Liver (tissue), 9 donors: ENCODE measurements around the gene CCNL1. TPM values are rescaled to one million over a fixed set of nuclear protein-coding genes. Genes with fewer than 3 reads are reported as not detected.

ENCODE experiments used
- DNase-seq: peaks from one replicate; pipeline ENCODE4 v3.0.0-alpha.2; 2017; ENCODE audit warnings: low spot score
- H3K27ac ChIP-seq, 2 donors: one replicate each; pipeline ENCODE4 v1.7.0; 2013; ENCODE audit warnings: inconsistent platforms in 2 of 2, low read length in 2 of 2, control low read depth in 1 of 2, low read depth in 1 of 2, mild to moderate bottlenecking in 1 of 2
- H3K27me3 ChIP-seq, 4 donors: one replicate each; pipeline versions ENCODE4 v1.6.1 to v1.7.0; 2013; ENCODE audit warnings: low read length in 3 of 4, inconsistent platforms in 1 of 4, mild to moderate bottlenecking in 1 of 4, moderate library complexity in 1 of 4; ENCODE audit not compliant: control insufficient read depth in 4 of 4, insufficient read depth in 4 of 4
- H3K36me3 ChIP-seq, 4 donors: one replicate each; pipeline versions ENCODE4 v1.6.1 to v1.7.0; 2013; ENCODE audit warnings: low read length in 3 of 4, mild to moderate bottlenecking in 3 of 4, low read depth in 1 of 4, moderate library complexity in 1 of 4; ENCODE audit not compliant: control insufficient read depth in 4 of 4, insufficient read depth in 3 of 4
- H3K4me1 ChIP-seq, 4 donors: one replicate each; pipeline versions ENCODE4 v1.6.1 to v1.7.0; 2013; ENCODE audit warnings: low read length in 3 of 4, mild to moderate bottlenecking in 3 of 4, moderate library complexity in 1 of 4; ENCODE audit not compliant: control insufficient read depth in 4 of 4, insufficient read depth in 4 of 4
- H3K4me3 ChIP-seq, 3 donors: one replicate each; pipeline versions ENCODE4 v1.6.1 to v1.7.0; 2013; ENCODE audit warnings: low read length in 3 of 3, control low read depth in 1 of 3, low read depth in 1 of 3, mild to moderate bottlenecking in 1 of 3
- H3K9ac ChIP-seq, 2 donors: one replicate each; pipeline ENCODE4 v1.7.0; 2013; ENCODE audit warnings: low read length in 2 of 2, mild to moderate bottlenecking in 2 of 2, moderate library complexity in 2 of 2, control low read depth in 1 of 2, low read depth in 1 of 2
- H3K9me3 ChIP-seq, 4 donors: one replicate each; pipeline versions ENCODE4 v1.6.1 to v1.7.0; 2013; ENCODE audit warnings: low read length in 3 of 4; ENCODE audit not compliant: control insufficient read depth in 4 of 4
- ATF3 ChIP-seq: IDR thresholded peaks from 2 replicates; pipeline ENCODE4 v1.6.1; 2016; ENCODE audit warnings: antibody characterized with exemption
- CTCF ChIP-seq: fragments of 150-350 bp; IDR thresholded peaks from 2 replicates; pipeline ENCODE4 v1.5.1; 2017; ENCODE audit warnings: improper control_type of control experiment, low read depth, low read length; ENCODE audit not compliant: missing input control
- FOXA1 ChIP-seq: IDR thresholded peaks from 2 replicates; pipeline ENCODE4 v1.6.1; 2016; ENCODE audit warnings: antibody characterized with exemption
- GABPA ChIP-seq, 2 donors: IDR thresholded peaks in 1 of 2; conservative IDR thresholded peaks in 1 of 2; 2 replicates each; pipeline ENCODE4 v1.6.1; 2016; ENCODE audit warnings: antibody characterized with exemption in 2 of 2, mild to moderate bottlenecking in 1 of 2, moderate library complexity in 1 of 2
- HNF4A ChIP-seq, 2 donors: conservative IDR thresholded peaks; 2 replicates each; pipeline ENCODE4 v1.6.1; 2016; ENCODE audit warnings: antibody characterized with exemption in 2 of 2, mild to moderate bottlenecking in 2 of 2
- HNF4G ChIP-seq: IDR thresholded peaks from 2 replicates; pipeline ENCODE4 v1.6.1; 2016; ENCODE audit warnings: antibody characterized with exemption
- JUND ChIP-seq, 2 donors: IDR thresholded peaks; 2 replicates each; pipeline ENCODE4 v1.6.1; 2016; ENCODE audit warnings: antibody characterized with exemption in 2 of 2
- MAX ChIP-seq: IDR thresholded peaks from 2 replicates; pipeline ENCODE4 v1.6.1; 2016; ENCODE audit warnings: antibody characterized with exemption
- NR2F2 ChIP-seq: IDR thresholded peaks from 2 replicates; pipeline ENCODE4 v1.6.1; 2016; ENCODE audit warnings: antibody characterized with exemption
- RAD21 ChIP-seq, 2 donors: IDR thresholded peaks; 2 replicates each; pipeline ENCODE4 v1.6.1; 2016; ENCODE audit warnings: antibody characterized with exemption in 2 of 2, mild to moderate bottlenecking in 2 of 2
- RXRA ChIP-seq, 2 donors: IDR thresholded peaks; 2 replicates each; pipeline ENCODE4 v1.6.1; 2017 to 2018; ENCODE audit warnings: antibody characterized with exemption in 2 of 2, mild to moderate bottlenecking in 1 of 2
- SP1 ChIP-seq: IDR thresholded peaks from 2 replicates; pipeline ENCODE4 v1.6.1; 2018; ENCODE audit warnings: antibody characterized with exemption, mild to moderate bottlenecking
- TAF1 ChIP-seq: conservative IDR thresholded peaks from 2 replicates; pipeline ENCODE4 v1.6.1; 2016; ENCODE audit warnings: antibody characterized with exemption, mild to moderate bottlenecking
- YY1 ChIP-seq: IDR thresholded peaks from 2 replicates; pipeline ENCODE4 v1.6.1; 2016; ENCODE audit warnings: antibody characterized with exemption, mild to moderate bottlenecking
- WGBS: extraction: QIAGEN DNeasy Blood & Tissue Kit; methylation state at CpG from one replicate; pipeline ENCODE4 v1.1.7; 2013; 5-methylcytosine and 5-hydroxymethylcytosine counted together
- polyA plus RNA-seq, 2 donors: library from polyadenylated mRNA; stranded (reverse) in 1 of 2; unstranded in 1 of 2; fragments of 200-250 nt in 1 of 2; fragments of >200 nt in 1 of 2; fragmentation: Nextera tagmentation in 1 of 2; extraction: Ambion mirVana in 1 of 2; gene quantifications; one replicate each; pipeline versions ENCODE4 v1.2.1 to v1.2.3, GENCODE V29; 2013 to 2015
- total RNA-seq, 2 donors: library from RNA; depleted of rRNA; stranded (reverse); fragments of >200 nt; gene quantifications; one replicate each; pipeline ENCODE4 v1.2.3, GENCODE V29; 2014
- TF ChIP-seq, protein P1 (sequence below): IDR thresholded peaks from 2 replicates; pipeline ENCODE4 v1.6.1; 2016; ENCODE audit warnings: antibody characterized with exemption
- donor health status: healthy.
- donor health status: healthy.
- donor health status: healthy.
- donor health status: healthy.
- donor health status: healthy.

Gene CCNL1
- total and polyA plus RNA-seq, 4 donors, result 22.7 to 163 (median 95.0) TPM

DNA sequence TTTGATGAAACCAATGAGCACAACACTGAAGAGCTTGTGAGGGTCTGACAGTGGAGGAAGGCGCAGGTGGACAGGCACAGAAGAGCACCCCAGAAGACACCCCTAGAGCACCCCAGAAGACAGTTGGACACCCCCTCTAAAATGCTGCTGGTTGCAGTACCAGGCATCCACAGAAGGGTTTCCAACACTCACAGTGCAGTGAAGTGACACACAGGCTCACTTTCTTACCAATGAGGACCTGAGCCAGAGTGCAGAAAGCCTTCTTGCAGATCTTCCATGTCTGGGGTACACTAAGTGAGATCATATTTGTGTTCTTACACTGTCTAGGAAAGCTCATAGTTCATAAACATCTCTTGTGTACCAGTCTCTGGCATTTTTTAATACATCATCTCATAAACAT is 27.6 kb downstream of the CCNL1 start:
- Histone ChIP-seq H3K9me3 (no peaks in the 10 kb centered on the region), H3K4me1 (peaks cover 27 to 60% (median 47%) of the 10 kb centered on the region in 4 donors), H3K27me3 (no peaks in the 10 kb centered on the region), H3K36me3 (no peaks in the 10 kb centered on the region), H3K9ac (no peak overlapping the region), H3K4me3 (no peak overlapping the region), H3K27ac (peak overlapping the region in 1 of 2 donors; percentile 8)
- 96% methylated on average over 1 of the region's 1 CpG for WGBS
- DNase-seq, result no peak
- no peak for TF ChIP-seq FOXA1
- no peak for TF ChIP-seq MAX
- TF ChIP-seq HNF4G, result no peak
- TF ChIP-seq CTCF, result no peak

GRCh38 chr3:157131861-157132260 is 28.1 kb downstream of the CCNL1 start:
- DNase-seq, result no peak
- no peak overlapping the region for H3K9ac ChIP-seq
- 70% methylated on average over 5 of the region's 5 CpGs for WGBS

More at GRCh38 chr3:157131861-157132260, 28.1 kb downstream of the CCNL1 start:
- TF ChIP-seq JUND (IDR thresholded peaks at IDR 0.05) (no peak), GABPA (IDR thresholded peaks at IDR 0.05 in 1 of 2, conservative IDR thresholded peaks at IDR 0.05 in 1 of 2) (no peak), ATF3 (no peak), SP1 (no peak), FOXA1 (no peak), YY1 (no peak), NR2F2 (no peak), MAX (no peak), RXRA (IDR thresholded peaks at IDR 0.05) (no peak), HNF4A (conservative IDR thresholded peaks at IDR 0.05) (no peak), RAD21 (IDR thresholded peaks at IDR 0.05) (no peak), CTCF (no peak), TAF1 (no peak)
- TF ChIP-seq, protein P1, sequence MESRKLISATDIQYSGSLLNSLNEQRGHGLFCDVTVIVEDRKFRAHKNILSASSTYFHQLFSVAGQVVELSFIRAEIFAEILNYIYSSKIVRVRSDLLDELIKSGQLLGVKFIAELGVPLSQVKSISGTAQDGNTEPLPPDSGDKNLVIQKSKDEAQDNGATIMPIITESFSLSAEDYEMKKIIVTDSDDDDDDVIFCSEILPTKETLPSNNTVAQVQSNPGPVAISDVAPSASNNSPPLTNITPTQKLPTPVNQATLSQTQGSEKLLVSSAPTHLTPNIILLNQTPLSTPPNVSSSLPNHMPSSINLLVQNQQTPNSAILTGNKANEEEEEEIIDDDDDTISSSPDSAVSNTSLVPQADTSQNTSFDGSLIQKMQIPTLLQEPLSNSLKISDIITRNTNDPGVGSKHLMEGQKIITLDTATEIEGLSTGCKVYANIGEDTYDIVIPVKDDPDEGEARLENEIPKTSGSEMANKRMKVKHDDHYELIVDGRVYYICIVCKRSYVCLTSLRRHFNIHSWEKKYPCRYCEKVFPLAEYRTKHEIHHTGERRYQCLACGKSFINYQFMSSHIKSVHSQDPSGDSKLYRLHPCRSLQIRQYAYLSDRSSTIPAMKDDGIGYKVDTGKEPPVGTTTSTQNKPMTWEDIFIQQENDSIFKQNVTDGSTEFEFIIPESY, result no peak
- H3K27me3 ChIP-seq, result no peaks in the 10 kb centered on the region
- H3K36me3 ChIP-seq, result no peaks in the 10 kb centered on the region
- H3K4me3 ChIP-seq, result no peak overlapping the region
- H3K27ac ChIP-seq, result peak overlapping the region in 1 of 2 donors; percentile 8
- H3K4me1 ChIP-seq, result peaks cover 27 to 55% (median 43%) of the 10 kb centered on the region in 4 donors
- no peaks in the 10 kb centered on the region for H3K9me3 ChIP-seq
